Liver (tissue), 9 donors: ENCODE measurements around the gene OR6B1. TPM values are rescaled to one million over a fixed set of nuclear protein-coding genes. Genes with fewer than 3 reads are reported as not detected.

Source experiments
- DNase-seq: peaks from one replicate; pipeline ENCODE4 v3.0.0-alpha.2; 2017; ENCODE audit warnings: low spot score
- H3K27ac ChIP-seq, 2 donors: one replicate each; pipeline ENCODE4 v1.7.0; 2013; ENCODE audit warnings: inconsistent platforms in 2 of 2, low read length in 2 of 2, control low read depth in 1 of 2, low read depth in 1 of 2, mild to moderate bottlenecking in 1 of 2
- H3K27me3 ChIP-seq, 4 donors: one replicate each; pipeline versions ENCODE4 v1.6.1 to v1.7.0; 2013; ENCODE audit warnings: low read length in 3 of 4, inconsistent platforms in 1 of 4, mild to moderate bottlenecking in 1 of 4, moderate library complexity in 1 of 4; ENCODE audit not compliant: control insufficient read depth in 4 of 4, insufficient read depth in 4 of 4
- H3K36me3 ChIP-seq, 4 donors: one replicate each; pipeline versions ENCODE4 v1.6.1 to v1.7.0; 2013; ENCODE audit warnings: low read length in 3 of 4, mild to moderate bottlenecking in 3 of 4, low read depth in 1 of 4, moderate library complexity in 1 of 4; ENCODE audit not compliant: control insufficient read depth in 4 of 4, insufficient read depth in 3 of 4
- H3K4me1 ChIP-seq, 4 donors: one replicate each; pipeline versions ENCODE4 v1.6.1 to v1.7.0; 2013; ENCODE audit warnings: low read length in 3 of 4, mild to moderate bottlenecking in 3 of 4, moderate library complexity in 1 of 4; ENCODE audit not compliant: control insufficient read depth in 4 of 4, insufficient read depth in 4 of 4
- H3K4me3 ChIP-seq, 3 donors: one replicate each; pipeline versions ENCODE4 v1.6.1 to v1.7.0; 2013; ENCODE audit warnings: low read length in 3 of 3, control low read depth in 1 of 3, low read depth in 1 of 3, mild to moderate bottlenecking in 1 of 3
- H3K9ac ChIP-seq, 2 donors: one replicate each; pipeline ENCODE4 v1.7.0; 2013; ENCODE audit warnings: low read length in 2 of 2, mild to moderate bottlenecking in 2 of 2, moderate library complexity in 2 of 2, control low read depth in 1 of 2, low read depth in 1 of 2
- H3K9me3 ChIP-seq, 4 donors: one replicate each; pipeline versions ENCODE4 v1.6.1 to v1.7.0; 2013; ENCODE audit warnings: low read length in 3 of 4; ENCODE audit not compliant: control insufficient read depth in 4 of 4
- FOXA1 ChIP-seq: IDR thresholded peaks from 2 replicates; pipeline ENCODE4 v1.6.1; 2016; ENCODE audit warnings: antibody characterized with exemption
- FOXA2 ChIP-seq: IDR thresholded peaks from 2 replicates; pipeline ENCODE4 v1.6.1; 2016; ENCODE audit warnings: antibody characterized with exemption
- GABPA ChIP-seq, 2 donors: IDR thresholded peaks in 1 of 2; conservative IDR thresholded peaks in 1 of 2; 2 replicates each; pipeline ENCODE4 v1.6.1; 2016; ENCODE audit warnings: antibody characterized with exemption in 2 of 2, mild to moderate bottlenecking in 1 of 2, moderate library complexity in 1 of 2
- HNF4A ChIP-seq, 2 donors: conservative IDR thresholded peaks; 2 replicates each; pipeline ENCODE4 v1.6.1; 2016; ENCODE audit warnings: antibody characterized with exemption in 2 of 2, mild to moderate bottlenecking in 2 of 2
- HNF4G ChIP-seq: IDR thresholded peaks from 2 replicates; pipeline ENCODE4 v1.6.1; 2016; ENCODE audit warnings: antibody characterized with exemption
- JUND ChIP-seq, 2 donors: IDR thresholded peaks; 2 replicates each; pipeline ENCODE4 v1.6.1; 2016; ENCODE audit warnings: antibody characterized with exemption in 2 of 2
- MAX ChIP-seq: IDR thresholded peaks from 2 replicates; pipeline ENCODE4 v1.6.1; 2016; ENCODE audit warnings: antibody characterized with exemption
- NR2F2 ChIP-seq: IDR thresholded peaks from 2 replicates; pipeline ENCODE4 v1.6.1; 2016; ENCODE audit warnings: antibody characterized with exemption
- RAD21 ChIP-seq, 2 donors: IDR thresholded peaks; 2 replicates each; pipeline ENCODE4 v1.6.1; 2016; ENCODE audit warnings: antibody characterized with exemption in 2 of 2, mild to moderate bottlenecking in 2 of 2
- REST ChIP-seq: IDR thresholded peaks from 2 replicates; pipeline ENCODE4 v1.6.1; 2016; ENCODE audit warnings: antibody characterized with exemption, mild to moderate bottlenecking
- RXRA ChIP-seq, 2 donors: IDR thresholded peaks; 2 replicates each; pipeline ENCODE4 v1.6.1; 2017 to 2018; ENCODE audit warnings: antibody characterized with exemption in 2 of 2, mild to moderate bottlenecking in 1 of 2
- SP1 ChIP-seq: IDR thresholded peaks from 2 replicates; pipeline ENCODE4 v1.6.1; 2018; ENCODE audit warnings: antibody characterized with exemption, mild to moderate bottlenecking
- TAF1 ChIP-seq: conservative IDR thresholded peaks from 2 replicates; pipeline ENCODE4 v1.6.1; 2016; ENCODE audit warnings: antibody characterized with exemption, mild to moderate bottlenecking
- YY1 ChIP-seq: IDR thresholded peaks from 2 replicates; pipeline ENCODE4 v1.6.1; 2016; ENCODE audit warnings: antibody characterized with exemption, mild to moderate bottlenecking
- WGBS: extraction: QIAGEN DNeasy Blood & Tissue Kit; methylation state at CpG from one replicate; pipeline ENCODE4 v1.1.7; 2013; 5-methylcytosine and 5-hydroxymethylcytosine counted together
- polyA plus RNA-seq, 2 donors: library from polyadenylated mRNA; stranded (reverse) in 1 of 2; unstranded in 1 of 2; fragments of 200-250 nt in 1 of 2; fragments of >200 nt in 1 of 2; fragmentation: Nextera tagmentation in 1 of 2; extraction: Ambion mirVana in 1 of 2; gene quantifications; one replicate each; pipeline versions ENCODE4 v1.2.1 to v1.2.3, GENCODE V29; 2013 to 2015
- total RNA-seq, 2 donors: library from RNA; depleted of rRNA; stranded (reverse); fragments of >200 nt; gene quantifications; one replicate each; pipeline ENCODE4 v1.2.3, GENCODE V29; 2014
- TF ChIP-seq, protein P1 (sequence below): IDR thresholded peaks from 2 replicates; pipeline ENCODE4 v1.6.1; 2016; ENCODE audit warnings: antibody characterized with exemption
- TF ChIP-seq, protein P2 (sequence below): IDR thresholded peaks from 2 replicates; pipeline ENCODE4 v1.6.1; 2016; ENCODE audit warnings: antibody characterized with exemption
- TF ChIP-seq, protein P3 (sequence below): fragments of 150-350 bp; IDR thresholded peaks from 2 replicates; pipeline ENCODE4 v1.5.1; 2017; ENCODE audit warnings: improper control_type of control experiment, low read depth, low read length; ENCODE audit not compliant: missing input control
- donor health status: healthy.
- donor health status: healthy.
- donor health status: healthy.
- donor health status: healthy.
- donor health status: healthy.

The OR6B1 gene
- total and polyA plus RNA-seq, 4 donors = 0.05 TPM; not detected in 3

- no peak overlapping the region for H3K9ac ChIP-seq
- no peak overlapping the region for H3K27ac ChIP-seq
- H3K36me3 ChIP-seq = no peaks in the 10 kb centered on the region
- no peak overlapping the region for H3K4me3 ChIP-seq
- 79% methylated on average over 2 of the region's 2 CpGs for WGBS
- no peak for DNase-seq
- H3K27me3 ChIP-seq = no peaks in the 10 kb centered on the region
- H3K4me1 ChIP-seq = no peaks in the 10 kb centered on the region
- no peaks in the 10 kb centered on the region for H3K9me3 ChIP-seq
- no peak for TF ChIP-seq FOXA1
- no peak for TF ChIP-seq HNF4A (conservative IDR thresholded peaks at IDR 0.05)
- TF ChIP-seq HNF4G = no peak
- TF ChIP-seq MAX = no peak
- no peak for TF ChIP-seq RAD21 (IDR thresholded peaks at IDR 0.05)
- no peak for TF ChIP-seq TAF1
- TF ChIP-seq YY1 = no peak
- no peak for TF ChIP-seq NR2F2
- TF ChIP-seq FOXA2 = no peak
- TF ChIP-seq, protein P1, sequence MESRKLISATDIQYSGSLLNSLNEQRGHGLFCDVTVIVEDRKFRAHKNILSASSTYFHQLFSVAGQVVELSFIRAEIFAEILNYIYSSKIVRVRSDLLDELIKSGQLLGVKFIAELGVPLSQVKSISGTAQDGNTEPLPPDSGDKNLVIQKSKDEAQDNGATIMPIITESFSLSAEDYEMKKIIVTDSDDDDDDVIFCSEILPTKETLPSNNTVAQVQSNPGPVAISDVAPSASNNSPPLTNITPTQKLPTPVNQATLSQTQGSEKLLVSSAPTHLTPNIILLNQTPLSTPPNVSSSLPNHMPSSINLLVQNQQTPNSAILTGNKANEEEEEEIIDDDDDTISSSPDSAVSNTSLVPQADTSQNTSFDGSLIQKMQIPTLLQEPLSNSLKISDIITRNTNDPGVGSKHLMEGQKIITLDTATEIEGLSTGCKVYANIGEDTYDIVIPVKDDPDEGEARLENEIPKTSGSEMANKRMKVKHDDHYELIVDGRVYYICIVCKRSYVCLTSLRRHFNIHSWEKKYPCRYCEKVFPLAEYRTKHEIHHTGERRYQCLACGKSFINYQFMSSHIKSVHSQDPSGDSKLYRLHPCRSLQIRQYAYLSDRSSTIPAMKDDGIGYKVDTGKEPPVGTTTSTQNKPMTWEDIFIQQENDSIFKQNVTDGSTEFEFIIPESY = no peak
- no peak for TF ChIP-seq REST
- TF ChIP-seq, protein P2, sequence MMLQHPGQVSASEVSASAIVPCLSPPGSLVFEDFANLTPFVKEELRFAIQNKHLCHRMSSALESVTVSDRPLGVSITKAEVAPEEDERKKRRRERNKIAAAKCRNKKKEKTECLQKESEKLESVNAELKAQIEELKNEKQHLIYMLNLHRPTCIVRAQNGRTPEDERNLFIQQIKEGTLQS = no peak
- TF ChIP-seq SP1 = no peak
- no peak for TF ChIP-seq JUND (IDR thresholded peaks at IDR 0.05)
- no peak for TF ChIP-seq RXRA (IDR thresholded peaks at IDR 0.05)
- TF ChIP-seq GABPA (IDR thresholded peaks at IDR 0.05 in 1 of 2, conservative IDR thresholded peaks at IDR 0.05 in 1 of 2) = no peak
Observed at GRCh38 chr7:143954135-143954534, 46.0 kb upstream of the OR6B1 start.

- no peak within 1 kb of the TSS for H3K4me3 ChIP-seq
- H3K36me3 ChIP-seq = no peaks in the 10 kb centered on the region
- WGBS = 82% methylated on average over 3 of the region's 3 CpGs
- no peak for DNase-seq
- no peaks in the 10 kb centered on the region for H3K4me1 ChIP-seq
- no peak within 1 kb of the TSS for H3K27ac ChIP-seq
- no peaks in the 10 kb centered on the region for H3K9me3 ChIP-seq
- TF ChIP-seq REST (no peak), HNF4G (no peak), FOXA2 (no peak), RXRA (IDR thresholded peaks at IDR 0.05) (no peak), RAD21 (IDR thresholded peaks at IDR 0.05) (no peak), JUND (IDR thresholded peaks at IDR 0.05) (no peak), YY1 (no peak), TAF1 (no peak), GABPA (IDR thresholded peaks at IDR 0.05 in 1 of 2, conservative IDR thresholded peaks at IDR 0.05 in 1 of 2) (no peak), FOXA1 (no peak), NR2F2 (no peak), MAX (no peak), HNF4A (conservative IDR thresholded peaks at IDR 0.05) (no peak)
- TF ChIP-seq, protein P3, sequence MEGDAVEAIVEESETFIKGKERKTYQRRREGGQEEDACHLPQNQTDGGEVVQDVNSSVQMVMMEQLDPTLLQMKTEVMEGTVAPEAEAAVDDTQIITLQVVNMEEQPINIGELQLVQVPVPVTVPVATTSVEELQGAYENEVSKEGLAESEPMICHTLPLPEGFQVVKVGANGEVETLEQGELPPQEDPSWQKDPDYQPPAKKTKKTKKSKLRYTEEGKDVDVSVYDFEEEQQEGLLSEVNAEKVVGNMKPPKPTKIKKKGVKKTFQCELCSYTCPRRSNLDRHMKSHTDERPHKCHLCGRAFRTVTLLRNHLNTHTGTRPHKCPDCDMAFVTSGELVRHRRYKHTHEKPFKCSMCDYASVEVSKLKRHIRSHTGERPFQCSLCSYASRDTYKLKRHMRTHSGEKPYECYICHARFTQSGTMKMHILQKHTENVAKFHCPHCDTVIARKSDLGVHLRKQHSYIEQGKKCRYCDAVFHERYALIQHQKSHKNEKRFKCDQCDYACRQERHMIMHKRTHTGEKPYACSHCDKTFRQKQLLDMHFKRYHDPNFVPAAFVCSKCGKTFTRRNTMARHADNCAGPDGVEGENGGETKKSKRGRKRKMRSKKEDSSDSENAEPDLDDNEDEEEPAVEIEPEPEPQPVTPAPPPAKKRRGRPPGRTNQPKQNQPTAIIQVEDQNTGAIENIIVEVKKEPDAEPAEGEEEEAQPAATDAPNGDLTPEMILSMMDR = no peak
- TF ChIP-seq, protein P2 = no peak
- no peaks in the 10 kb centered on the region for H3K27me3 ChIP-seq
- H3K9ac ChIP-seq = no peak within 1 kb of the TSS
Observed at GRCh38 chr7:143954544-143954943, 45.6 kb upstream of the OR6B1 start, which contains the start of gene OR2F1. Gene OR2F1 (plus strand): TSS chr7:143954844. CDS start chr7:143959971, 5,127 bp downstream.
